Bronchial epithelial cell (primary cell): ENCODE results near the gene UBAC2. TPM values are rescaled to one million over a fixed set of nuclear protein-coding genes. Genes with fewer than 3 reads are reported as not detected.
"Not testable (repeated sequence)": the region's sequence is repeated elsewhere in the genome, so short reads cannot be mapped to it uniquely, and the experiment has no call there.

Experiments used
- DNase-seq: peaks from one replicate; pipeline ENCODE4 v3.0.0-alpha.2; 2010; ENCODE audit warnings: low read depth
- FAIRE-seq: peaks from 2 replicates; lab custom pipeline; 2011; peaks lifted over from hg19 to GRCh38; lab: Jason Lieb, UNC
- H3K27me3 ChIP-seq: 2 replicates; pipeline ENCODE4 v1.5.1; 2011; ENCODE audit warnings: low read length; ENCODE audit not compliant: control insufficient read depth, insufficient read depth
- H3K36me3 ChIP-seq: 2 replicates; pipeline ENCODE4 v1.5.1; 2011; ENCODE audit warnings: low read length; ENCODE audit not compliant: control insufficient read depth, insufficient read depth
- H3K4me3 ChIP-seq: 2 replicates; pipeline ENCODE4 v1.5.1; 2011; ENCODE audit warnings: mild to moderate bottlenecking, low read depth, low read length, control low read depth
- total RNA-seq: library from RNA; depleted of rRNA; stranded (reverse); fragments of >200 nt; gene quantifications from 2 replicates; pipeline ENCODE4 v1.2.1, GENCODE V29; 2014
- TF ChIP-seq, protein P1 (sequence below): IDR thresholded peaks from 2 replicates; pipeline ENCODE4 v1.5.1; 2011; ENCODE audit warnings: mild to moderate bottlenecking, moderate library complexity, low read length, control low read depth, inconsistent platforms; ENCODE audit not compliant: insufficient read depth, severe bottlenecking

Gene UBAC2
- total RNA-seq, 1 donor from 2014 or later = 40.0 TPM

DNA sequence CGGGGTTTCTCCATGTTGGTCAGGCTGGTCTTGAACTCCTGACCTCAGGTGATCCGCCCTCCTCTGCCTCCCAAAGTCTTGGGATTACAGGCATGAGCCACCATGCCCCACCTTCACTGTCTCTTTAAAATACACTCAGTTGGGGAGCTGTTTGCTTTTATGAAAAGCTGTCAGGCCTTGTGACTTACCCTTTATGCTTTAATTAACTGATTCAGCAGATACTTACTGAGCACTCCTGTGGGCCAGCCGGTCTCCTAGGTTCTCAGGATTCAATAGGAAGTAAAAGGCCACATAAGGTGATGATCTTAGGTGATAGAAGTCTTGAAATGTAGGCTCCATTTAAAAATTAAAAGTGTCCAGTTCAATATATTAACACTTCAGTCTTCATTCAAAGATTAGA is 7.5 kb downstream of the UBAC2 start:
- FAIRE-seq (no peak), DNase-seq (no peak)
- no peaks in the 10 kb centered on the region for H3K27me3 ChIP-seq
- no peak overlapping the region for H3K4me3 ChIP-seq
- H3K36me3 ChIP-seq = peaks cover 2% of the 10 kb centered on the region
- TF ChIP-seq, protein P1, sequence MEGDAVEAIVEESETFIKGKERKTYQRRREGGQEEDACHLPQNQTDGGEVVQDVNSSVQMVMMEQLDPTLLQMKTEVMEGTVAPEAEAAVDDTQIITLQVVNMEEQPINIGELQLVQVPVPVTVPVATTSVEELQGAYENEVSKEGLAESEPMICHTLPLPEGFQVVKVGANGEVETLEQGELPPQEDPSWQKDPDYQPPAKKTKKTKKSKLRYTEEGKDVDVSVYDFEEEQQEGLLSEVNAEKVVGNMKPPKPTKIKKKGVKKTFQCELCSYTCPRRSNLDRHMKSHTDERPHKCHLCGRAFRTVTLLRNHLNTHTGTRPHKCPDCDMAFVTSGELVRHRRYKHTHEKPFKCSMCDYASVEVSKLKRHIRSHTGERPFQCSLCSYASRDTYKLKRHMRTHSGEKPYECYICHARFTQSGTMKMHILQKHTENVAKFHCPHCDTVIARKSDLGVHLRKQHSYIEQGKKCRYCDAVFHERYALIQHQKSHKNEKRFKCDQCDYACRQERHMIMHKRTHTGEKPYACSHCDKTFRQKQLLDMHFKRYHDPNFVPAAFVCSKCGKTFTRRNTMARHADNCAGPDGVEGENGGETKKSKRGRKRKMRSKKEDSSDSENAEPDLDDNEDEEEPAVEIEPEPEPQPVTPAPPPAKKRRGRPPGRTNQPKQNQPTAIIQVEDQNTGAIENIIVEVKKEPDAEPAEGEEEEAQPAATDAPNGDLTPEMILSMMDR = no peak

DNA sequence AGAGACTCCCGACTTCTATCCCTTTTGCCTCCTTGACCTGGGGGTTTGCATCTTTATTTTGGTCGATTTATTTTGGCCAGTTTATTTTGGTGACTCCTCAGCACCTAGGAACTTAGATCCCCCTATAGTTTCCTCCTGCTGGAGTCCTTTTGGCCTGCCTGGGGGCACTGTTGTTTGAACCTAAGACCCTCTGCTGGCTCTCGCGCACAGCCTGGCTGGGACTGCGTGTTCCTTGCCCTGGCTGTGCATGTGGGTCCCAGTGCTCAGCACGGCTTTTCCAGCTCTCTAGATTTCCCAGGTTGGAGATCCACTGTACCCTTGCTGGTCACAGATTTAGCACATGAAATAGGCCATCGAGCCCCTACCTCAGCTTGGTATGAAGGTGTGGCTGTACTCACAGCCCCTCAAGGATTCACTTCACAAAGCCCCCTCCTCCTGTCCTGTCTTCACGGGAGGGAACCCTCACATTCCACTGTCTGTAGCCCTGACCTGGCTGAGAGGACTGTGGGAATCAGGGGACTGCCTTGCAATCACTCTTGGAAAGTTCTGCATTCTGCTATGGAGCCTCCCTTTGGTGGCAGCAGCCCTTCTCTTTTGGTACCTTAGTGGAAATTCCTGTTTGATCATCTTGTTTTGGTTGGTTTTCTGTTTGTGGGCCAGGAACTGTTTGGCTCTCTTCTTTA is 8.3 kb downstream of the UBAC2 start:
- no peak for FAIRE-seq
- DNase-seq = no peak
- H3K36me3 ChIP-seq = peaks cover 2% of the 10 kb centered on the region
- no peak overlapping the region for H3K4me3 ChIP-seq
- TF ChIP-seq, protein P1 = no peak
- H3K27me3 ChIP-seq = no peaks in the 10 kb centered on the region

DNA sequence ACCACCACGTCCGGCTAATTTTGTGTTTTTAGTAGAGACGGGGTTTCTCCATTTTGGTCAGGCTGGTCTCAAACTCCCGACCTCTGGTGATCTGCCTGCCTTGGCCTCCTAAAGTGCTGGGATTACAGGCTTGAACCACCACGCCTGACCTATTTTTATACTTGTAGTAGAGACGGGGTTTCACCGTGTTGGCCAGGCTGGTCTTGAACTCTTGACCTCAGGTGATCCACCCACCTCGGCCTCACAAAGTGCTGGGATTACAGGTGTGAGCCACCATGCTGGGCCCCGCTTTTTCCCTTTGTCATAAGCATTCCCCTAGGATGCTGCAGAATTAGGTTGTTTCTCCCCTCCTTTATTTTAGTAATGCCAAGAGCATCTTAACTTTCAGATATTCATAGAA is 10.0 kb downstream of the UBAC2 start:
- DNase-seq, H3K4me3 ChIP-seq, H3K36me3 ChIP-seq, FAIRE-seq, H3K27me3 ChIP-seq: not testable (repeated sequence)

DNA sequence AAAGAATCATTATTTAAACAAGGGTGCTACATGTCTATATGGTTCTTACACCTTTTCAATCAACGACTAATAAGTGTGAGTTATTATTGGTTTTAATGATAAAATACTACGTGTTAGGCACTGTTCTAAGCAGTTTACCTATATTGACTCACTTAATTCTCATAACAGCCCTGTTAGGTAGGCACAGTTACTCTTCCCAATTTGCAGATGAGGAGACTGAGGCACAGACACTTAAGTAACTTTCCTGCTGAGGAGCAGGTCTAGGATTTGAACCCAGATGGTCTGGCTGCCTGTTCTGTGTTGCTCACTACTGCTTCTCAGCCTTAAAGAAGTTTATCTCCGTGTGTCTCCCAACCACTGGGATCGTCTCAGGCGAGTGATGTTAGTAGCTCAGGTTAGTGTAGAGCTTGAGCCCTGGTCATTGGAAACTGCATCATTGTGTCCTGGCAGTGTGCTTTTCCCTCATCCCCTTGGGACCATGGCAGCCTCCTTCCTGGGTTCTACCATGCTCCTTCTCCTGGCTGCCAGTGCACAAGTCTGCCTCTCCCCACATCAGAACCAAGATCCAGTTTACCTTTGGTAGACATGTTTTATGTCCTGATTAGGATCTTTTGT is 10.9 kb downstream of the UBAC2 start:
- DNase-seq = no peak
- Histone ChIP-seq H3K4me3 (no peak overlapping the region), H3K36me3 (no peaks in the 10 kb centered on the region), H3K27me3 (no peaks in the 10 kb centered on the region)
- TF ChIP-seq, protein P1 = no peak
- FAIRE-seq = no peak

DNA sequence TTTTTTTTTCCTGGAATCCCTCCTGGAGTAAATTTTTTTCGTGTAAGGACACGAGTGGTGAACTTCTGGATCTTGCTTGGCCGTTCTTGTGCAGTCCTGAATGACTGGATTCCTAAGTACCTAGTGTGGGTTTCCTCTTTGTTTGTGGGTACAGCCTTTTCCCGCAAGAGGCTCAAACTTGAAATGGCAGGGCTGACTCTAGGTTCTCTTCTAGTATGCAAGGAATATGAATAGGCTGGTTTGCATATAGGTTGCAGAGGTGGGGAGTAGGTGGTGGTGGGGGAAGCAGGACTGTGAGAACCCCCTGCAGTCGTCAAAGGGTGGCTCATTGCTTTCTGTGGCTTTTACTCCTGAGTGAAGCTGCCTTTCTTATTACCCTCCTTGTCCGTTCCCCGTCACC is 13.6 kb downstream of the UBAC2 start:
- FAIRE-seq = no peak
- H3K27me3 ChIP-seq = no peaks in the 10 kb centered on the region
- DNase-seq = peak; percentile 63
- no peaks in the 10 kb centered on the region for H3K36me3 ChIP-seq
- TF ChIP-seq, protein P1 = no peak
- no peak overlapping the region for H3K4me3 ChIP-seq

DNA sequence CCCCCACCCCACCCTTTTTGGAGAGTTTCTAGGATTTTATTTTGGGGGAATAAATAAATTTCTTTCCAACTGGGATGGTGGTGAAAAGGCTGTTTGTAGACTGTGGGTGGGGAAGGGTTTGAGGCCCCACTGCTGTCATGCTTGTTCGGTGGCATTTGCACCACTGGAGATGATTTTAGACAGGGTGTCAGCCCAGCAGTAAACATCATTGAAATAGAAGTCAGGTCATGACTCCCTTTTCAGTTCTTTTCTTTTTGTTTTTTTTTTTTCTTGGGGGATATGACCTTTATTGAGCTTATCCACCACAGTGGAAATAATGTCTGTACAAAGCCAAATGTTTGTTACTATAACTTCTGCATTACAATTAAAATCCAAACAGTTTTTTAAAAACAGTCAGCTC is 14.1 kb downstream of the UBAC2 start:
- FAIRE-seq (no peak), DNase-seq (no peak)
- no peak overlapping the region for H3K4me3 ChIP-seq
- TF ChIP-seq, protein P1 = no peak
- no peaks in the 10 kb centered on the region for H3K36me3 ChIP-seq
- no peaks in the 10 kb centered on the region for H3K27me3 ChIP-seq
